ENCODE results near the gene PMEPA1. TPM values are rescaled to one million over a fixed set of nuclear protein-coding genes. Genes with fewer than 3 reads are reported as not detected.
A peak's percentile ranks its signal among the peaks of the same experiment; 100 is the strongest.

PMEPA1 gene
- total RNA-seq, 1 donor from 2014 or later: 49.4 TPM

DNA sequence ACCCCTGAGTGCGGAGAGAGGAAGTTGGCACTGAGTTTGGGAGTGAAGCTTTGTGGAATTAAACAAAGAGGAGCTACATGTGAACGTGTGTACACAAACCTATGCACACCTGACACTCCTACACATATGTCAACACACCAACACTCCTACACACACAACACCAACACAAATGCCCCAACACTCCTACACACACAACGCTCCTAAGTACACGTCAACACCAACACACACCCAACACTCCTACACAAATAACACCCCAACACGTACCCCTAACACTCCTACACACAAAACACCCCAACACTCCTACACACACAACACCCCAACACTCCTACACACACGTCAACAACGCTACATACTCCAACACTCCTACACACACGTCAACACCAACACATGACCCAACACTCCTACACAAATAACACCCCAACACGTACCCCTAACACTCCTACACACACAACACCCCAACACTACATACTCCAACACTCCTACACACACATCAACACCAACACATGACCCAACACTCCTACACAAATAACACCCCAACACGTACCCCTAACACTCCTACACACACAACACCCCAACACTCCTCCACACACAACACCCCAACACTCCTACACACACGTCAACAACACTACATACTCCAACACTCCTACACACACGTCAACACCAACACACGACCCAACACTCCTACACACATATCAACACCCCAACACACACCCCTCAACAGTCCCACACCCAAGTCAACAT lies 49.5 kb downstream of the PMEPA1 start:
- Histone ChIP-seq H3K9me3 (ENCODE audit: insufficient read depth, low read depth, low read length) (no peaks in the 10 kb centered on the region), H3K27ac (ENCODE audit: low read depth, low read length) (no peak overlapping the region), H3K36me3 (ENCODE audit: insufficient read depth, low read length) (no peaks in the 10 kb centered on the region), H3K4me2 (ENCODE audit: low read length) (no peak overlapping the region), H3K4me3 (ENCODE audit: insufficient read depth, low read depth, low read length) (no peak overlapping the region), H3K27me3 (ENCODE audit: insufficient read depth, low read length) (no peaks in the 10 kb centered on the region), H3K9ac (ENCODE audit: low read length) (peak overlapping the region; percentile 5), H3K4me1 (ENCODE audit: insufficient read depth, low read length) (peaks cover 6% of the 10 kb centered on the region), H2AFZ (ENCODE audit: low read depth, low read length) (no peak overlapping the region), H3K79me2 (ENCODE audit: insufficient read depth, low read length) (peaks cover 96% of the 10 kb centered on the region), H4K20me1 (ENCODE audit: insufficient read depth, low read length) (peaks cover 98% of the 10 kb centered on the region)
- DNase-seq (ENCODE audit: low read depth) (no peak), FAIRE-seq (peak; percentile 39)
- peaks cover 7% of the 10 kb centered on the region for H3K4me1 Mint-ChIP-seq (ENCODE audit: low read depth, unreplicated experiment)
- H3K36me3 Mint-ChIP-seq (ENCODE audit: low read depth, unreplicated experiment): peaks cover 20% of the 10 kb centered on the region
- H3K27ac Mint-ChIP-seq (ENCODE audit: unreplicated experiment): no peak overlapping the region
- TF ChIP-seq EZH2 (IDR thresholded peaks at IDR 0.05; ENCODE audit: insufficient read depth, low read length): no peak
- TF ChIP-seq, protein P1, sequence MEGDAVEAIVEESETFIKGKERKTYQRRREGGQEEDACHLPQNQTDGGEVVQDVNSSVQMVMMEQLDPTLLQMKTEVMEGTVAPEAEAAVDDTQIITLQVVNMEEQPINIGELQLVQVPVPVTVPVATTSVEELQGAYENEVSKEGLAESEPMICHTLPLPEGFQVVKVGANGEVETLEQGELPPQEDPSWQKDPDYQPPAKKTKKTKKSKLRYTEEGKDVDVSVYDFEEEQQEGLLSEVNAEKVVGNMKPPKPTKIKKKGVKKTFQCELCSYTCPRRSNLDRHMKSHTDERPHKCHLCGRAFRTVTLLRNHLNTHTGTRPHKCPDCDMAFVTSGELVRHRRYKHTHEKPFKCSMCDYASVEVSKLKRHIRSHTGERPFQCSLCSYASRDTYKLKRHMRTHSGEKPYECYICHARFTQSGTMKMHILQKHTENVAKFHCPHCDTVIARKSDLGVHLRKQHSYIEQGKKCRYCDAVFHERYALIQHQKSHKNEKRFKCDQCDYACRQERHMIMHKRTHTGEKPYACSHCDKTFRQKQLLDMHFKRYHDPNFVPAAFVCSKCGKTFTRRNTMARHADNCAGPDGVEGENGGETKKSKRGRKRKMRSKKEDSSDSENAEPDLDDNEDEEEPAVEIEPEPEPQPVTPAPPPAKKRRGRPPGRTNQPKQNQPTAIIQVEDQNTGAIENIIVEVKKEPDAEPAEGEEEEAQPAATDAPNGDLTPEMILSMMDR (IDR thresholded peaks at IDR 0.05; ENCODE audit: insufficient read depth, low read depth, low read length): no peak
- H3K27me3 Mint-ChIP-seq (ENCODE audit: low read depth, unreplicated experiment): no peaks in the 10 kb centered on the region
- no peak overlapping the region for H3K4me3 Mint-ChIP-seq (ENCODE audit: unreplicated experiment)
- H3K9me3 Mint-ChIP-seq (ENCODE audit: unreplicated experiment): no peaks in the 10 kb centered on the region

DNA sequence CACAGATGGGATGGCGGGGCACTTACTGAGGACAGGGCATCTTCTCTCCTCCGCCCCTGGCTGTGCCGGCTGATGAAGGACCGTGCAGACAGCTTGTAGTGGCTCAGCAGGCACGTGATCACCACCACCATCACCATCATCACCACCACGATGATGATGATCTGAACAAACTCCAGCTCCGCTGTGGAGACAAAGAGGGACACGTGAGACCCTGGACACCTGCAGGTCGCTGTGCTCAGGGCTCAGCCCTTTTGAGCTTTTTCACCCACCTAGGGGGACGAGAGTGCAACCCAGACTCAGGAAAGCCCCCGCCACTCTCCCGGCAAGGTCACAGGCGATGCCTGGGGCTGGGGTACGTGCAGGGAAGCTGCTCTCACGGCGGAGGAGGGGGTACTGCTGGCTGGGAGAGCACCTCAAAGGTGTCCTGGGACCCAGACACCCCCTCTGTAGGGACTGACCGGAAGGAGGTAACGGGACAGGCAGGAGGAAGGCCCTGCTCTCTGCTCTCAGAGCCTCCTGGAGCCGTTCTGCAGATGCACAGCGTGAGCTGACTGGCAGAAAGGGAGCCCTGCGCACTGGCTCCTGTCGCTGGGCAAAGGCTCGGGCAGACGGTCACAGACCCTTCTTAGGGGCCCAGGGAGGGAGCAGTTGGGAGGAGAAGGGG lies 50.2 kb downstream of the PMEPA1 start:
- Histone ChIP-seq H3K79me2 (ENCODE audit: insufficient read depth, low read length) (peaks cover 95% of the 10 kb centered on the region), H3K9me3 (ENCODE audit: insufficient read depth, low read depth, low read length) (no peaks in the 10 kb centered on the region), H4K20me1 (ENCODE audit: insufficient read depth, low read length) (peaks cover 98% of the 10 kb centered on the region), H3K4me2 (ENCODE audit: low read length) (no peak overlapping the region), H3K4me3 (ENCODE audit: insufficient read depth, low read depth, low read length) (no peak overlapping the region), H3K4me1 (ENCODE audit: insufficient read depth, low read length) (peaks cover 11% of the 10 kb centered on the region), H2AFZ (ENCODE audit: low read depth, low read length) (no peak overlapping the region), H3K9ac (ENCODE audit: low read length) (no peak overlapping the region), H3K36me3 (ENCODE audit: insufficient read depth, low read length) (no peaks in the 10 kb centered on the region), H3K27me3 (ENCODE audit: insufficient read depth, low read length) (no peaks in the 10 kb centered on the region), H3K27ac (ENCODE audit: low read depth, low read length) (no peak overlapping the region)
- no peaks in the 10 kb centered on the region for H3K9me3 Mint-ChIP-seq (ENCODE audit: unreplicated experiment)
- no peak for FAIRE-seq
- DNase-seq (ENCODE audit: low read depth): no peak
- peaks cover 9% of the 10 kb centered on the region for H3K4me1 Mint-ChIP-seq (ENCODE audit: low read depth, unreplicated experiment)
- no peak overlapping the region for H3K27ac Mint-ChIP-seq (ENCODE audit: unreplicated experiment)
- H3K27me3 Mint-ChIP-seq (ENCODE audit: low read depth, unreplicated experiment): no peaks in the 10 kb centered on the region
- H3K36me3 Mint-ChIP-seq (ENCODE audit: low read depth, unreplicated experiment): peaks cover 18% of the 10 kb centered on the region
- no peak overlapping the region for H3K4me3 Mint-ChIP-seq (ENCODE audit: unreplicated experiment)
- TF ChIP-seq, protein P1 (IDR thresholded peaks at IDR 0.05; ENCODE audit: insufficient read depth, low read depth, low read length): no peak
